Measurements from ENCODE around the gene ACTG2. TPM values are rescaled to one million over a fixed set of nuclear protein-coding genes. Genes with fewer than 3 reads are reported as not detected.

Gene ACTG2
- total and polyA plus RNA-seq, 4 donors = 0.46 to 9.0 (median 4.3) TPM

DNA sequence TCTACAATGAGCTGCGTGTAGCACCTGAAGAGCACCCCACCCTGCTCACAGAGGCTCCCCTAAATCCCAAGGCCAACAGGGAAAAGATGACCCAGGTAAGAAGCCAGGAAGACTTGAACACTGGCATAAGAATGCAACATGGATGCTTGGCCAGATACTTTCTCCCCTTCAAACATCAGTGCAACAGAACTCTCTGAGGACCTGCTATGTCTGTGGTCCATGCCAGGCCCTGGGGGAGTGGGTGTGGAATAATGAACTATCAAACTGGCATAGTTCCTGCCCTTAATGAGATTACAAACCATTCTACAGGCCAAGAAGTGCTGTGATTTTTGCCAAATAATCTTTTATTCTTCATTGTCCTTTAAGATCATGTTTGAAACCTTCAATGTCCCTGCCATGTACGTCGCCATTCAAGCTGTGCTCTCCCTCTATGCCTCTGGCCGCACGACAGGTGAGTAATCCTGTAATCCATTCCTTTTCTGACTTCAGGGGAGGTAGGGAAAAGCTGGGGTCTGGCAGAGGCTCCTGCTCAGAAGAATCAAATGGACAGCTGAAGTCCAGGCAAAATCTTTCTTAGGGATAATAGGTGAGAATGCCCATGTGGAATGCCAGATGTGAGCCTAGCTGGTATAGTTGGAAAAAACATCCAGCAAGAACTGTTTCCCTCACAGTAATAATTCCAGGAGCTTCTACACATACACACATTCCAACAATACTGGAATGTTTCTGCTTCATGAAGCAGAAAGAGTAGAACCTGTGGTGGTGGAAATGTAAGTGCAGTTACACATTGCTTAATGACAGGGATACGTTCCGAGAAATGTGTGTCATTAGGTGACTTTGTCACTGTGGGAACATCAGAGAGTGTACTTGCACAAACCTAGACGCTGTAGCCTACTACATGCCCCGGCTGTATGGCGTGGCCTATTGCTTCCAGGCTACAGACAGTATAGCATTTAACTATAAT lies 16.2 kb downstream of the ACTG2 start:
- no peak for DNase-seq (ENCODE audit: low spot score)
- Histone ChIP-seq H3K9ac (ENCODE audit: low read depth in 1 of 2, low read length in 2 of 2) (no peak overlapping the region), H3K4me3 (ENCODE audit: low read depth in 1 of 3, low read length in 3 of 3) (no peak overlapping the region), H3K36me3 (ENCODE audit: control insufficient read depth in 4 of 4, insufficient read depth in 3 of 4, low read depth in 1 of 4, low read length in 3 of 4) (no peaks in the 10 kb centered on the region), H3K27me3 (ENCODE audit: control insufficient read depth in 4 of 4, insufficient read depth in 4 of 4, low read length in 3 of 4) (no peaks in the 10 kb centered on the region), H3K27ac (ENCODE audit: low read depth in 1 of 2, low read length in 2 of 2) (no peak overlapping the region), H3K9me3 (ENCODE audit: control insufficient read depth in 4 of 4, low read length in 3 of 4) (no peaks in the 10 kb centered on the region), H3K4me1 (ENCODE audit: control insufficient read depth in 4 of 4, insufficient read depth in 4 of 4, low read length in 3 of 4) (no peaks in the 10 kb centered on the region)
- TF ChIP-seq RXRA (IDR thresholded peaks at IDR 0.05) (no peak), YY1 (IDR thresholded peaks at IDR 0.05) (no peak), HNF4A (conservative IDR thresholded peaks at IDR 0.05) (no peak), FOXA1 (IDR thresholded peaks at IDR 0.05) (no peak)
- 84% methylated on average over 10 of the region's 10 CpGs for WGBS

DNA sequence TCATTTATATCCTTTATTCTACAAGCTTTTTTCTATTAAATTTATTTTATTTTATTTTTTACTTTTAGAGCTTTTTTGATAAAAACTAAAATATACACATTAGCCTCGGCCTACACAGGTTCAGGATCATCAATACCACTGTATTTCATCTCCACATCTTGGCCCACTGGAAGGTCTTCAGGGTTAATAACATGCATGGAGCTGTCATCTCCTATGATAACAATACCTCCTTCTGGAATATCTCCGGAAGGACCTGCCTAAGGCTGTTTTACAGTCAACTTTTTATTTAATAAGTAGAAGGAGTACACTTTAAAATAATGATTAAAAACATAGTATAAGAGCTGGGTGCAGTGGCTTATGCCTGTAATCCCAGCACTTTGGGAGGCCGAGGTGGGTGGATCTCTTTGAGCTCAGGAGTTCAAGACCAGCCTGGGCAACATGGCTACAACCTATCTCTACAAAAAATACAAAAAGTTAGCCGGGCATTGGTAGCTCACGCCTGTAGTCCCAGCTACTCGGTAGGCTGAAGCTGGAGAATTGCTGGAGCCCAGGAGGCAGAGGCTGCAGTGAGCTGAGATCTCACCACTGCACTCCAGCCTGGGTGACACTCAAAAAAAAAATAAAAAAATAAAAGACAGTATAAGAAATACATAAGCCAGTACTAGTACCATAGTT lies 18.2 kb downstream of the ACTG2 start:
- no peak overlapping the region for H3K27ac ChIP-seq (ENCODE audit: low read depth in 1 of 2, low read length in 2 of 2)
- TF ChIP-seq NR2F2 (IDR thresholded peaks at IDR 0.05) (no peak), FOXA1 (IDR thresholded peaks at IDR 0.05) (no peak), EGR1 (IDR thresholded peaks at IDR 0.05; ENCODE audit: low read depth in 2 of 2) (no peak), GABPA (IDR thresholded peaks at IDR 0.05 in 1 of 2, conservative IDR thresholded peaks at IDR 0.05 in 1 of 2) (no peak), SP1 (IDR thresholded peaks at IDR 0.05) (no peak), TAF1 (conservative IDR thresholded peaks at IDR 0.05) (no peak), HNF4G (IDR thresholded peaks at IDR 0.05) (no peak), RAD21 (IDR thresholded peaks at IDR 0.05) (no peak), RXRA (IDR thresholded peaks at IDR 0.05) (no peak), JUND (IDR thresholded peaks at IDR 0.05) (no peak), HNF4A (conservative IDR thresholded peaks at IDR 0.05) (no peak), FOXA2 (IDR thresholded peaks at IDR 0.05) (no peak), YY1 (IDR thresholded peaks at IDR 0.05) (no peak)
- TF ChIP-seq, protein P1, sequence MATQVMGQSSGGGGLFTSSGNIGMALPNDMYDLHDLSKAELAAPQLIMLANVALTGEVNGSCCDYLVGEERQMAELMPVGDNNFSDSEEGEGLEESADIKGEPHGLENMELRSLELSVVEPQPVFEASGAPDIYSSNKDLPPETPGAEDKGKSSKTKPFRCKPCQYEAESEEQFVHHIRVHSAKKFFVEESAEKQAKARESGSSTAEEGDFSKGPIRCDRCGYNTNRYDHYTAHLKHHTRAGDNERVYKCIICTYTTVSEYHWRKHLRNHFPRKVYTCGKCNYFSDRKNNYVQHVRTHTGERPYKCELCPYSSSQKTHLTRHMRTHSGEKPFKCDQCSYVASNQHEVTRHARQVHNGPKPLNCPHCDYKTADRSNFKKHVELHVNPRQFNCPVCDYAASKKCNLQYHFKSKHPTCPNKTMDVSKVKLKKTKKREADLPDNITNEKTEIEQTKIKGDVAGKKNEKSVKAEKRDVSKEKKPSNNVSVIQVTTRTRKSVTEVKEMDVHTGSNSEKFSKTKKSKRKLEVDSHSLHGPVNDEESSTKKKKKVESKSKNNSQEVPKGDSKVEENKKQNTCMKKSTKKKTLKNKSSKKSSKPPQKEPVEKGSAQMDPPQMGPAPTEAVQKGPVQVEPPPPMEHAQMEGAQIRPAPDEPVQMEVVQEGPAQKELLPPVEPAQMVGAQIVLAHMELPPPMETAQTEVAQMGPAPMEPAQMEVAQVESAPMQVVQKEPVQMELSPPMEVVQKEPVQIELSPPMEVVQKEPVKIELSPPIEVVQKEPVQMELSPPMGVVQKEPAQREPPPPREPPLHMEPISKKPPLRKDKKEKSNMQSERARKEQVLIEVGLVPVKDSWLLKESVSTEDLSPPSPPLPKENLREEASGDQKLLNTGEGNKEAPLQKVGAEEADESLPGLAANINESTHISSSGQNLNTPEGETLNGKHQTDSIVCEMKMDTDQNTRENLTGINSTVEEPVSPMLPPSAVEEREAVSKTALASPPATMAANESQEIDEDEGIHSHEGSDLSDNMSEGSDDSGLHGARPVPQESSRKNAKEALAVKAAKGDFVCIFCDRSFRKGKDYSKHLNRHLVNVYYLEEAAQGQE (IDR thresholded peaks at IDR 0.05) = no peak
- TF ChIP-seq, protein P2, sequence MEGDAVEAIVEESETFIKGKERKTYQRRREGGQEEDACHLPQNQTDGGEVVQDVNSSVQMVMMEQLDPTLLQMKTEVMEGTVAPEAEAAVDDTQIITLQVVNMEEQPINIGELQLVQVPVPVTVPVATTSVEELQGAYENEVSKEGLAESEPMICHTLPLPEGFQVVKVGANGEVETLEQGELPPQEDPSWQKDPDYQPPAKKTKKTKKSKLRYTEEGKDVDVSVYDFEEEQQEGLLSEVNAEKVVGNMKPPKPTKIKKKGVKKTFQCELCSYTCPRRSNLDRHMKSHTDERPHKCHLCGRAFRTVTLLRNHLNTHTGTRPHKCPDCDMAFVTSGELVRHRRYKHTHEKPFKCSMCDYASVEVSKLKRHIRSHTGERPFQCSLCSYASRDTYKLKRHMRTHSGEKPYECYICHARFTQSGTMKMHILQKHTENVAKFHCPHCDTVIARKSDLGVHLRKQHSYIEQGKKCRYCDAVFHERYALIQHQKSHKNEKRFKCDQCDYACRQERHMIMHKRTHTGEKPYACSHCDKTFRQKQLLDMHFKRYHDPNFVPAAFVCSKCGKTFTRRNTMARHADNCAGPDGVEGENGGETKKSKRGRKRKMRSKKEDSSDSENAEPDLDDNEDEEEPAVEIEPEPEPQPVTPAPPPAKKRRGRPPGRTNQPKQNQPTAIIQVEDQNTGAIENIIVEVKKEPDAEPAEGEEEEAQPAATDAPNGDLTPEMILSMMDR (IDR thresholded peaks at IDR 0.05; ENCODE audit: low read depth, low read length, missing input control) = no peak
- TF ChIP-seq, protein P3, sequence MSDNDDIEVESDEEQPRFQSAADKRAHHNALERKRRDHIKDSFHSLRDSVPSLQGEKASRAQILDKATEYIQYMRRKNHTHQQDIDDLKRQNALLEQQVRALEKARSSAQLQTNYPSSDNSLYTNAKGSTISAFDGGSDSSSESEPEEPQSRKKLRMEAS (IDR thresholded peaks at IDR 0.05) = no peak
- TF ChIP-seq, protein P4, sequence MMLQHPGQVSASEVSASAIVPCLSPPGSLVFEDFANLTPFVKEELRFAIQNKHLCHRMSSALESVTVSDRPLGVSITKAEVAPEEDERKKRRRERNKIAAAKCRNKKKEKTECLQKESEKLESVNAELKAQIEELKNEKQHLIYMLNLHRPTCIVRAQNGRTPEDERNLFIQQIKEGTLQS (IDR thresholded peaks at IDR 0.05) = no peak
- H3K9ac ChIP-seq (ENCODE audit: low read depth in 1 of 2, low read length in 2 of 2) = no peak overlapping the region
- H3K36me3 ChIP-seq (ENCODE audit: control insufficient read depth in 4 of 4, insufficient read depth in 3 of 4, low read depth in 1 of 4, low read length in 3 of 4) = no peaks in the 10 kb centered on the region
- H3K4me3 ChIP-seq (ENCODE audit: low read depth in 1 of 3, low read length in 3 of 3) = no peak overlapping the region
- no peaks in the 10 kb centered on the region for H3K9me3 ChIP-seq (ENCODE audit: control insufficient read depth in 4 of 4, low read length in 3 of 4)
- no peaks in the 10 kb centered on the region for H3K4me1 ChIP-seq (ENCODE audit: control insufficient read depth in 4 of 4, insufficient read depth in 4 of 4, low read length in 3 of 4)
- DNase-seq (ENCODE audit: low spot score) = no peak
- 77% methylated on average over 6 of the region's 6 CpGs for WGBS
- no peaks in the 10 kb centered on the region for H3K27me3 ChIP-seq (ENCODE audit: control insufficient read depth in 4 of 4, insufficient read depth in 4 of 4, low read length in 3 of 4)
